HL-60 (cell line): Measurements from ENCODE around the gene BARX1.

Experiments used
- DNase-seq, 2 experiments: peaks; one replicate each; pipeline ENCODE4 v3.0.0-alpha.2; 2010 to 2020; ENCODE audit warnings: low read depth in 1 of 2, low spot score in 1 of 2
- H3K27ac ChIP-seq: fragments of 250-450 bp; sonication (Bioruptor Pico); replicated peaks from 2 replicates; pipeline ENCODE4 v1.5.1; 2020; ENCODE audit warnings: mild to moderate bottlenecking, moderate library complexity
- H3K27me3 ChIP-seq: fragments of 250-450 bp; sonication (Bioruptor Pico); 2 replicates; pipeline ENCODE4 v1.5.1; 2021; ENCODE audit warnings: mild to moderate bottlenecking, moderate library complexity; ENCODE audit not compliant: insufficient read depth, poor library complexity, severe bottlenecking
- H3K4me3 ChIP-seq: replicated peaks from 2 replicates; pipeline ENCODE4 v1.5.1; 2011; ENCODE audit warnings: mild to moderate bottlenecking, control low read depth, low read length; ENCODE audit not compliant: insufficient read depth
- CTCF ChIP-seq: IDR thresholded peaks from one replicate; pipeline ENCODE4 v1.5.1; 2011; ENCODE audit warnings: low read length, control low read depth, inconsistent platforms; ENCODE audit not compliant: insufficient read depth
- GABPA ChIP-seq: IDR thresholded peaks from 2 replicates; pipeline ENCODE4 v1.6.1; 2012; ENCODE audit warnings: low read depth
- POLR2AphosphoS5 ChIP-seq: IDR thresholded peaks from 2 replicates; pipeline ENCODE4 v1.6.1; 2012; ENCODE audit warnings: low read depth
- REST ChIP-seq: IDR thresholded peaks from 2 replicates; pipeline ENCODE4 v1.6.1; 2012; ENCODE audit warnings: low read depth; ENCODE audit not compliant: insufficient replicate concordance
- SPI1 ChIP-seq: IDR thresholded peaks from 2 replicates; pipeline ENCODE4 v1.6.1; 2012; ENCODE audit warnings: low read depth, mild to moderate bottlenecking, borderline replicate concordance

BARX1 gene

GRCh38 chr9:93902780-93903655 lies 52.1 kb downstream of the BARX1 start:
- DNase-seq = no peak
- TF ChIP-seq POLR2AphosphoS5 (no peak), CTCF (no peak), GABPA (no peak), SPI1 (no peak), REST (no peak)
- peaks cover 4% of the 10 kb centered on the region for H3K27me3 ChIP-seq

GRCh38 chr9:93902051-93902779 lies 52.9 kb downstream of the BARX1 start:
- no peak for TF ChIP-seq REST
- TF ChIP-seq GABPA = no peak
- TF ChIP-seq CTCF = no peak
- no peak for TF ChIP-seq POLR2AphosphoS5
- no peak for TF ChIP-seq SPI1
- DNase-seq = no peak
- H3K27ac ChIP-seq = no peak overlapping the region
- no peak overlapping the region for H3K4me3 ChIP-seq
- H3K27me3 ChIP-seq = no peaks in the 10 kb centered on the region

More at GRCh38 chr9:93902780-93903655, 52.1 kb downstream of the BARX1 start:
- no peak overlapping the region for H3K27ac ChIP-seq
- no peak overlapping the region for H3K4me3 ChIP-seq
